Natural killer cell (primary cell): ENCODE results near the gene RNF130. TPM values are rescaled to one million over a fixed set of nuclear protein-coding genes. Genes with fewer than 3 reads are reported as not detected.

Experiments
- ATAC-seq, 3 donors: fragments of 150-1000 bp in 2 of 3; fragments of 200-7000 bp in 1 of 3; cut with Tn5 transposase; 1 replicate in 1 of 3; 2 replicates in 2 of 3; pipeline ENCODE4 v1.10.0; 2021; ENCODE audit warnings: mild to moderate bottlenecking in 2 of 3, moderate library complexity in 2 of 3
- DNase-seq, 2 donors: peaks; one replicate each; pipeline versions ENCODE4 v3.0.0 to v3.0.0-alpha.2; 2013 to 2021; ENCODE audit warnings: mixed read lengths in 1 of 2
- H3K27ac ChIP-seq: one replicate; pipeline ENCODE4 v1.5.1; 2013; ENCODE audit warnings: mild to moderate bottlenecking, low read length
- H3K27me3 ChIP-seq: one replicate; pipeline ENCODE4 v1.6.1; 2013; ENCODE audit warnings: low read length; ENCODE audit not compliant: control insufficient read depth, insufficient read depth
- H3K36me3 ChIP-seq: one replicate; pipeline ENCODE4 v1.6.1; 2013; ENCODE audit warnings: low read length; ENCODE audit not compliant: control insufficient read depth, insufficient read depth
- H3K4me1 ChIP-seq: one replicate; pipeline ENCODE4 v1.6.1; 2013; ENCODE audit warnings: low read length; ENCODE audit not compliant: control insufficient read depth, insufficient read depth
- H3K4me3 ChIP-seq: one replicate; pipeline ENCODE4 v1.5.1; 2013; ENCODE audit warnings: low read length
- H3K9me3 ChIP-seq: one replicate; pipeline ENCODE4 v1.6.1; 2013; ENCODE audit warnings: low read length; ENCODE audit not compliant: control insufficient read depth, insufficient read depth
- H3K27ac Mint-ChIP-seq, 2 donors: one replicate each; pipeline ENCODE4 v1.8.0; 2022; ENCODE audit warnings: mild to moderate bottlenecking in 2 of 2, mixed read lengths in 2 of 2, moderate library complexity in 1 of 2
- H3K27me3 Mint-ChIP-seq, 2 donors: one replicate each; pipeline ENCODE4 v1.8.0; 2022; ENCODE audit warnings: low read depth in 2 of 2, mixed read lengths in 2 of 2
- H3K36me3 Mint-ChIP-seq: one replicate; pipeline ENCODE4 v1.8.0; 2022; ENCODE audit warnings: mixed read lengths
- H3K4me1 Mint-ChIP-seq, 2 donors: one replicate each; pipeline ENCODE4 v1.8.0; 2022; ENCODE audit warnings: mixed read lengths in 2 of 2
- H3K4me3 Mint-ChIP-seq: one replicate; pipeline ENCODE4 v1.8.0; 2022; ENCODE audit warnings: mild to moderate bottlenecking, moderate library complexity, mixed read lengths
- H3K9me3 Mint-ChIP-seq, 2 donors: one replicate each; pipeline ENCODE4 v1.8.0; 2022; ENCODE audit warnings: mixed read lengths in 2 of 2
- WGBS: methylation state at CpG from one replicate; pipeline ENCODE4 v1.1.7; 2013; ENCODE audit warnings: missing lambda C conversion rate; ENCODE audit not compliant: insufficient coverage; 5-methylcytosine and 5-hydroxymethylcytosine counted together
- intact Hi-C: fragments of 100-400 bp; cut with micrococcal nuclease; formaldehyde crosslinking; loops from one replicate; pipeline ENCODE4 v1.14.2; 2022
- total RNA-seq, 4 donors: library from RNA; stranded (reverse); fragments of 120-200 nt in 1 of 4; gene quantifications; one replicate each; pipeline versions ENCODE4 v1.2.3 to v1.2.4, GENCODE V29; 2013 to 2022
- TF ChIP-seq, protein P1 (sequence below): fragments of 200-600 bp; IDR thresholded peaks from one replicate; pipeline ENCODE4 v1.8.0; 2022; ENCODE audit warnings: antibody characterized with exemption

Gene RNF130
- total RNA-seq, 3 donors from 2014 or later (not counting 1 experiment from before 2014, with no cell fraction given), result 24.4 to 35.0 (median 25.5) TPM

DNA sequence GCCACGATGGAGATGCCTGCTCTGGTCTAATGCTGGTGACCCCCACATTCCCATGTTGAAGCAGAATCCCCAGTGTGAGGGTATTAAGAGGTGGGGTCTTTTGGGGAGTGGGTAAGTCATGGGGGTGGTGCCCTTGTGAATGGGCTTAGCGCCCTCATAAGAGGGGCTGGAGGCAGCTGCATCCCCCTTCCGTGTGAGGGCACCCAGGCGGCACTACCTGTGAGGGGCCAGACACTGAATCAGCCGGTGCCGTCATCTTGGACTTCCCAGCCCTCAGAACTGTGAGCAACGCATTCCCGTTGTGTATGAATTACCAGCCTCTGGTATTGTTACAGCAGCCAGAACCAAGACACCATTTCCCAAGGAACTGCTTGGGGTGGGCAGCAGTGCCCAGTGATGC, 27.0 kb upstream of the RNF130 start:
- no peaks in the 10 kb centered on the region for H3K9me3 Mint-ChIP-seq
- Histone ChIP-seq H3K4me3 (no peak overlapping the region), H3K9me3 (no peaks in the 10 kb centered on the region), H3K4me1 (no peaks in the 10 kb centered on the region), H3K36me3 (no peaks in the 10 kb centered on the region), H3K27me3 (peaks cover 2% of the 10 kb centered on the region), H3K27ac (no peak overlapping the region)
- H3K27ac Mint-ChIP-seq, result no peak overlapping the region
- TF ChIP-seq, protein P1, sequence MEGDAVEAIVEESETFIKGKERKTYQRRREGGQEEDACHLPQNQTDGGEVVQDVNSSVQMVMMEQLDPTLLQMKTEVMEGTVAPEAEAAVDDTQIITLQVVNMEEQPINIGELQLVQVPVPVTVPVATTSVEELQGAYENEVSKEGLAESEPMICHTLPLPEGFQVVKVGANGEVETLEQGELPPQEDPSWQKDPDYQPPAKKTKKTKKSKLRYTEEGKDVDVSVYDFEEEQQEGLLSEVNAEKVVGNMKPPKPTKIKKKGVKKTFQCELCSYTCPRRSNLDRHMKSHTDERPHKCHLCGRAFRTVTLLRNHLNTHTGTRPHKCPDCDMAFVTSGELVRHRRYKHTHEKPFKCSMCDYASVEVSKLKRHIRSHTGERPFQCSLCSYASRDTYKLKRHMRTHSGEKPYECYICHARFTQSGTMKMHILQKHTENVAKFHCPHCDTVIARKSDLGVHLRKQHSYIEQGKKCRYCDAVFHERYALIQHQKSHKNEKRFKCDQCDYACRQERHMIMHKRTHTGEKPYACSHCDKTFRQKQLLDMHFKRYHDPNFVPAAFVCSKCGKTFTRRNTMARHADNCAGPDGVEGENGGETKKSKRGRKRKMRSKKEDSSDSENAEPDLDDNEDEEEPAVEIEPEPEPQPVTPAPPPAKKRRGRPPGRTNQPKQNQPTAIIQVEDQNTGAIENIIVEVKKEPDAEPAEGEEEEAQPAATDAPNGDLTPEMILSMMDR, result no peak
- ATAC-seq, result no peak
- H3K36me3 Mint-ChIP-seq, result no peaks in the 10 kb centered on the region
- peaks cover 20 to 27% of the 10 kb centered on the region in 2 donors for H3K27me3 Mint-ChIP-seq
- intact Hi-C loops, result no loop called here
- WGBS, result 93% methylated on average over 8 of the region's 8 CpGs
- no peak overlapping the region for H3K4me3 Mint-ChIP-seq
- DNase-seq, result no peak
- H3K4me1 Mint-ChIP-seq, result no peaks in the 10 kb centered on the region

DNA sequence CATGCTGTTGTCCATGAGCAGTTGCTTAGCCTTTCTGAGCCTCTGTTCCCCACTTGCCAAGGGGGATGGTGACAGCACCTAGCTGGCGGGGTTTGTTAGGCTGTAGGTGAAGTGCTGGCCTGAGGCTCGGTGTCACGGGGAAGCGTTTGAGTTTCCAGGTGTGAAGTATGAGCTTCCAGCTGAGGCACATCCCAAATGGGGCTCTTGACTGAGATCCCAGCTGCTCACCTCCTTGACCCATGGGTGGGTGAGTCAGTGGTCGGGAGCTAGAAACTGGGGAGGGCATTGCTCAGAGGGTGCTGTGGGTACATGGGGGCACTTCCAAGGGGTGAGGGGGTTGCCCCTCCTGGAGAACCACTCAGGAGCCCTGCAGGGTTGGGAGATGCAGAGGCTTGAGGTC, 26.4 kb upstream of the RNF130 start:
- H3K27me3 Mint-ChIP-seq, result peaks cover 24 to 29% of the 10 kb centered on the region in 2 donors
- TF ChIP-seq, protein P1, result no peak
- ATAC-seq (no peak), DNase-seq (no peak)
- H3K4me3 ChIP-seq, result no peak overlapping the region
- intact Hi-C loops, result no loop called here
- no peak overlapping the region for H3K27ac ChIP-seq
- H3K4me1 Mint-ChIP-seq, result no peaks in the 10 kb centered on the region
- H3K27ac Mint-ChIP-seq, result no peak overlapping the region
- no peak overlapping the region for H3K4me3 Mint-ChIP-seq
- 96% methylated on average over 5 of the region's 5 CpGs for WGBS
- no peaks in the 10 kb centered on the region for H3K36me3 ChIP-seq
- no peaks in the 10 kb centered on the region for H3K9me3 ChIP-seq
- no peaks in the 10 kb centered on the region for H3K4me1 ChIP-seq
- H3K36me3 Mint-ChIP-seq, result no peaks in the 10 kb centered on the region
- peaks cover 2% of the 10 kb centered on the region for H3K27me3 ChIP-seq
- no peaks in the 10 kb centered on the region for H3K9me3 Mint-ChIP-seq

DNA sequence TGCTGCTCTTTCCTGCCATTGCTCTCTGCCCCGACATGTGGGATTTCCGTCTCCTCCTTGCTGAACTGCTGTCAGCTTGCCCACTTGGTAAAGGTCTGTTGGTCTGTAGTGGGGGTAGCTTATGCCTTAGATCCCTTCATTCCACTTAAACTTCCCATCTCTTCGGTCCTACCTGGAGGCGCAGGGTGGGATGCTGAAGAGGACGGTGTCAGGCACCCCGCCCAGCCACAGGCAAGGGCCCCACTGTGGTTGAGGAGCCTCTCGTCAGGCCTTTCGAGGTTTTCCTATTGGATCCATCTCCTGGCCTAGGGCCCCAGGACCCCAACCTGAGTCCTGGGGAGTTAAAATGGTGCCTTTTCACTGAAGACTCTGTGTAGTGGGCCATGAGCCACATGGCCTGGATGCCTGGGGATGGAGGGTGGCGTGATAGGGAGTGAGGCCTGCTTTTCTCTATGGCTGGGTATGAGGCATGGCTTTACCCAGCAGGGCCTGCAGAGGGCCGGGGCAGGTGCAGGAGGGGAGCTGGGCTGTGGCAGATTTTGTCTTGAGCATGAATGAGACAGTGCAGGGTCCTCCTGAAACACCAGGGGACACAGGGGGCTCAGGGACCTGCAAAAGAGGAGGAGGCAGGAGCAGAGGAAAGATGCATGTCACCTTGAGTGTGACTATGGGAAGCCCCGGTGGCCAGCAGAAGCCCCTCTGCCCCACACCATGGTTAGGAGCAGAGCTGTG, 25.8 kb upstream of the RNF130 start:
- no peaks in the 10 kb centered on the region for H3K4me1 Mint-ChIP-seq
- WGBS, result 91% methylated on average over 11 of the region's 11 CpGs

More for the DNA sequence above, 25.8 kb upstream of the RNF130 start:
- H3K27ac Mint-ChIP-seq, result no peak overlapping the region
- peak overlapping the region; percentile 15 for H3K4me3 Mint-ChIP-seq
- H3K4me3 ChIP-seq, result no peak overlapping the region
- H3K27me3 ChIP-seq, result peaks cover 2% of the 10 kb centered on the region
- no peaks in the 10 kb centered on the region for H3K9me3 Mint-ChIP-seq
- intact Hi-C loops, result no loop called here
- H3K9me3 ChIP-seq, result no peaks in the 10 kb centered on the region
- ATAC-seq, result no peak
- H3K36me3 Mint-ChIP-seq, result no peaks in the 10 kb centered on the region
- no peaks in the 10 kb centered on the region for H3K4me1 ChIP-seq
- DNase-seq, result no peak
- H3K27me3 Mint-ChIP-seq, result peaks cover 25 to 31% of the 10 kb centered on the region in 2 donors
- H3K27ac ChIP-seq, result no peak overlapping the region
- TF ChIP-seq, protein P1, result no peak
- H3K36me3 ChIP-seq, result no peaks in the 10 kb centered on the region
